ENCODE results near the gene CFAP54. TPM values are rescaled to one million over a fixed set of nuclear protein-coding genes. Genes with fewer than 3 reads are reported as not detected.

Gene CFAP54
- total RNA-seq, 1 donor from 2014 or later, result 0.73 TPM

DNA sequence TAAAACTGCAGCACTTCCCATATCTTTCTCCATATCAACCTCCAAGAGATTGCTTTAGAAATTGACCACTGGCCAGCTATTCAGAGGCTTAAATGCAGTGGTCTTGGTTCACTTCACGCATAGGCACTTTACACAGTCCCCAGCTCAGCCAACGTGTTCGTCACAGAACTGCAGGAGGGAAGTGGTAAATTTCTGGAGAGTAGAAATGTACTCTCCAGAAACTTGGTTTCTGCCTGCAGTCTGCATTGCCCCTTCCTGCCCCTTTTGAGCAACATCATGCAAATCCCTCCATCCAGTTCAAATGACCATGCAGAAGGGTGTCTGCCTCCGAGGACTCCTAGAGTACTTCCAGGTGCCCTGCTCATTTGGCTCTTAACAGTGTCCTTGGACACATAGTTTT, 375.0 kb downstream of the CFAP54 start:
- no peaks in the 10 kb centered on the region for H3K36me3 Mint-ChIP-seq (ENCODE audit: unreplicated experiment)
- no peak for DNase-seq (ENCODE audit: extremely low spot score, unreplicated experiment)
- TF ChIP-seq, protein P1, sequence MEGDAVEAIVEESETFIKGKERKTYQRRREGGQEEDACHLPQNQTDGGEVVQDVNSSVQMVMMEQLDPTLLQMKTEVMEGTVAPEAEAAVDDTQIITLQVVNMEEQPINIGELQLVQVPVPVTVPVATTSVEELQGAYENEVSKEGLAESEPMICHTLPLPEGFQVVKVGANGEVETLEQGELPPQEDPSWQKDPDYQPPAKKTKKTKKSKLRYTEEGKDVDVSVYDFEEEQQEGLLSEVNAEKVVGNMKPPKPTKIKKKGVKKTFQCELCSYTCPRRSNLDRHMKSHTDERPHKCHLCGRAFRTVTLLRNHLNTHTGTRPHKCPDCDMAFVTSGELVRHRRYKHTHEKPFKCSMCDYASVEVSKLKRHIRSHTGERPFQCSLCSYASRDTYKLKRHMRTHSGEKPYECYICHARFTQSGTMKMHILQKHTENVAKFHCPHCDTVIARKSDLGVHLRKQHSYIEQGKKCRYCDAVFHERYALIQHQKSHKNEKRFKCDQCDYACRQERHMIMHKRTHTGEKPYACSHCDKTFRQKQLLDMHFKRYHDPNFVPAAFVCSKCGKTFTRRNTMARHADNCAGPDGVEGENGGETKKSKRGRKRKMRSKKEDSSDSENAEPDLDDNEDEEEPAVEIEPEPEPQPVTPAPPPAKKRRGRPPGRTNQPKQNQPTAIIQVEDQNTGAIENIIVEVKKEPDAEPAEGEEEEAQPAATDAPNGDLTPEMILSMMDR (IDR thresholded peaks at IDR 0.05), result no peak
- H3K27me3 Mint-ChIP-seq (ENCODE audit: unreplicated experiment), result peaks cover 5% of the 10 kb centered on the region
- H3K4me1 Mint-ChIP-seq (ENCODE audit: unreplicated experiment), result peaks cover 3% of the 10 kb centered on the region
- H3K27ac Mint-ChIP-seq (ENCODE audit: unreplicated experiment), result no peak overlapping the region
- H3K4me3 Mint-ChIP-seq (ENCODE audit: unreplicated experiment), result no peak overlapping the region
- H3K9me3 Mint-ChIP-seq (ENCODE audit: unreplicated experiment), result no peaks in the 10 kb centered on the region

DNA sequence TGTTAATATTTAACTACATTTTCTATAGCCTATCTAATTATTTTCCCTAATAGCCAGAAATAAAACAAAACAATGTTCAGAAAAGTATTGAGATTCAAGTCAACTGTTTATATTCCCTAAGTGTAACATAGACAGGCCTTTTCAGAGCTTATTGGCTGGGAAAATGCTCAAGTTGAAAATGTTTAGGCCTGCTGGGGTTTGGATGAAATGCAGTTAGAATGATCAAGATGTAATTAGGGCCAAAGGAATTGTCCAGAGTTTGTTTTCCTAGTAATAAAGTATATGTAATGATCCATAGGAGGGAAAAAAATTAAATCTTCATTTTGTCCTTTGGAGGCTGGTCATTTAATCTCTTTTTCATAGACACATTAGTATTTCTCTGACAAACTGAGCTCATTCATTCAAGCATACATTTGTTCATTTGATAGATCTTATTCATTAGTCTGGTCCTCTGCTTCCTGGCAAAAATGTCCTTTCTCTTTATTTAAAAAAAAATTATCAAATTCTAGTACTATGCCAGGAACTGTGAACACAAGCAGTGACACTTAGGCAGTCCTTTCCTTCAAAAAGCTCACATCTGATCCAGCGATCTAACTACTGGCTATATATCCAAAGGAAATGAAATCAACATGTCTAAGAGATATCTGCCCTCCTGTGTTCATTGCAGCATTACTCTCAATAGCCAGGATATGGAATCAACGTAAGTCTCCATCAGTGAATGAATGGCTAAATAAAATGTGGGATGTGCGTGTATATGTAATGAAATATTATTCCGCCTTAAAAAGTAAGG, 377.6 kb downstream of the CFAP54 start:
- Mint-ChIP-seq H3K9me3 (ENCODE audit: unreplicated experiment) (no peaks in the 10 kb centered on the region), H3K4me3 (ENCODE audit: unreplicated experiment) (no peak overlapping the region), H3K27me3 (ENCODE audit: unreplicated experiment) (peaks cover 9% of the 10 kb centered on the region), H3K4me1 (ENCODE audit: unreplicated experiment) (peaks cover 3% of the 10 kb centered on the region), H3K27ac (ENCODE audit: unreplicated experiment) (no peak overlapping the region), H3K36me3 (ENCODE audit: unreplicated experiment) (no peaks in the 10 kb centered on the region)
- DNase-seq (ENCODE audit: extremely low spot score, unreplicated experiment), result no peak
- TF ChIP-seq, protein P1 (IDR thresholded peaks at IDR 0.05), result no peak

DNA sequence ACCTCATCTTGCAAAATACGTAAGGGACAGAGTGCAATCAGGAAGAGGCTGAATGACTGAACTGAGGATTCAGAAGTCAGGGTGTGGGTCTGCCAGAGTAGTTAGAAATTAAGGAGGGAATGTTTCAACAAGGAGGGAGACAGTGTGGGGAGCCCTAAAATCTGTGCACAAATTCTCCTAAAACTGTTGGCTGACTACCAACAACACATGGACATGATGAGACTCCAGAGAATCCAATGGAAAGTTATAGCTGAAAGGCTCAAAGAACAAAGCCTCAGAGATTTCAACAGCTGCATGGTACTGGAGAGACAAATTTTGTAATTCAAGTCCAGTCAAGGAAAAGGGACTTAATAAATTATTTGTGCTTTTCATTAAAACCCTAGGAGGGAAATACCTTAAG, 381.6 kb downstream of the CFAP54 start:
- no peak for DNase-seq (ENCODE audit: extremely low spot score, unreplicated experiment)
- H3K9me3 Mint-ChIP-seq (ENCODE audit: unreplicated experiment), result no peaks in the 10 kb centered on the region
- no peaks in the 10 kb centered on the region for H3K36me3 Mint-ChIP-seq (ENCODE audit: unreplicated experiment)
- H3K4me1 Mint-ChIP-seq (ENCODE audit: unreplicated experiment), result no peaks in the 10 kb centered on the region
- TF ChIP-seq, protein P1 (IDR thresholded peaks at IDR 0.05), result no peak
- H3K27ac Mint-ChIP-seq (ENCODE audit: unreplicated experiment), result no peak overlapping the region
- H3K4me3 Mint-ChIP-seq (ENCODE audit: unreplicated experiment), result no peak overlapping the region
- H3K27me3 Mint-ChIP-seq (ENCODE audit: unreplicated experiment), result peaks cover 18% of the 10 kb centered on the region

DNA sequence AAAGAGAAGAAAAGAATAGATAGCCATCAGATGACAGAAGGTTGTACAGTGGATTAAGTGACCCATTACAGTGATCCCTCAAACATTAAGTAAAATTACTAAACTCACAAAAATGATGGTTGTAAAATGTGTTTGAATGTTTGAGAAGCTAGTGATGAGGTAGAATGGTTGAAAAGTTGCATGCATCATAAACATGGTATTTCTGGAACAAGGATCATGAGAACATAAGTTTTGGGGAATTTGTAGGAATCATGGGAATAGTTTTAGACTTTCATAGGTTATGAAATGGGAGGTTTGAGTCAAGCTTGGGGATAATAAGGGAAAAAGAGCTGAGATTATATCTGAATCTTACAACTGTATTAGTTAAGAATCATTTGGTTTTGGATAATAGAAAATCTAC, 383.6 kb downstream of the CFAP54 start:
- TF ChIP-seq, protein P1 (IDR thresholded peaks at IDR 0.05), result no peak
- Mint-ChIP-seq H3K9me3 (ENCODE audit: unreplicated experiment) (no peaks in the 10 kb centered on the region), H3K4me1 (ENCODE audit: unreplicated experiment) (no peaks in the 10 kb centered on the region), H3K4me3 (ENCODE audit: unreplicated experiment) (no peak overlapping the region), H3K36me3 (ENCODE audit: unreplicated experiment) (no peaks in the 10 kb centered on the region), H3K27me3 (ENCODE audit: unreplicated experiment) (peaks cover 16% of the 10 kb centered on the region), H3K27ac (ENCODE audit: unreplicated experiment) (no peak overlapping the region)
- DNase-seq (ENCODE audit: extremely low spot score, unreplicated experiment), result no peak

DNA sequence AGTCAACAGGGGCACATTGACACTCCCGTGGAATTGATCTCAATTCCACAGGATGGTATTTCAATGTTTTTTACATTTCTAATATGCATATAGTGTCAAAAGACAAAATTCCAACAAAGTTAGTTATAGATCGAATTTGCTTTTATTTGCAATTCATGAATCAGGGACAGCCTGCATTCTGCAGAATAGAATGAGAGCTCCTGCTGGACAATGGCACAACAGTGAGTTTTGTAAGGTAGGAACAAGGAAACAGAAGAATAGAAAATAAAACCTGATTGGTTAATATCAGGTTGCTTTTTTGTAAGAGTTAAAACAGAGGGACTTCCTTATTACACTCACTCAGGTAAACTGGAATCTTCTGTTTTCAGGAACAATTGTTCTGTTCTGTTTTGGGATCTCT, 384.8 kb downstream of the CFAP54 start:
- TF ChIP-seq, protein P1 (IDR thresholded peaks at IDR 0.05), result no peak
- Mint-ChIP-seq H3K27ac (ENCODE audit: unreplicated experiment) (no peak overlapping the region), H3K4me3 (ENCODE audit: unreplicated experiment) (no peak overlapping the region), H3K4me1 (ENCODE audit: unreplicated experiment) (no peaks in the 10 kb centered on the region), H3K27me3 (ENCODE audit: unreplicated experiment) (peaks cover 16% of the 10 kb centered on the region), H3K36me3 (ENCODE audit: unreplicated experiment) (no peaks in the 10 kb centered on the region), H3K9me3 (ENCODE audit: unreplicated experiment) (no peaks in the 10 kb centered on the region)
- no peak for DNase-seq (ENCODE audit: extremely low spot score, unreplicated experiment)
